GM18873 (cell line): ENCODE data around the gene PSMB3.
"Not testable (repeated sequence)": the region's sequence is repeated elsewhere in the genome, so short reads cannot be mapped to it uniquely, and the experiment has no call there.

ENCODE experiments used
- ATAC-seq: cut with Tn5 transposase; IDR thresholded peaks from one replicate; pipeline ENCODE4 v1.9.1; 2021; ENCODE audit warnings: mild to moderate bottlenecking, moderate library complexity, moderate number of reproducible peaks; ENCODE audit not compliant: unreplicated experiment, low FRiP score

Gene PSMB3

DNA sequence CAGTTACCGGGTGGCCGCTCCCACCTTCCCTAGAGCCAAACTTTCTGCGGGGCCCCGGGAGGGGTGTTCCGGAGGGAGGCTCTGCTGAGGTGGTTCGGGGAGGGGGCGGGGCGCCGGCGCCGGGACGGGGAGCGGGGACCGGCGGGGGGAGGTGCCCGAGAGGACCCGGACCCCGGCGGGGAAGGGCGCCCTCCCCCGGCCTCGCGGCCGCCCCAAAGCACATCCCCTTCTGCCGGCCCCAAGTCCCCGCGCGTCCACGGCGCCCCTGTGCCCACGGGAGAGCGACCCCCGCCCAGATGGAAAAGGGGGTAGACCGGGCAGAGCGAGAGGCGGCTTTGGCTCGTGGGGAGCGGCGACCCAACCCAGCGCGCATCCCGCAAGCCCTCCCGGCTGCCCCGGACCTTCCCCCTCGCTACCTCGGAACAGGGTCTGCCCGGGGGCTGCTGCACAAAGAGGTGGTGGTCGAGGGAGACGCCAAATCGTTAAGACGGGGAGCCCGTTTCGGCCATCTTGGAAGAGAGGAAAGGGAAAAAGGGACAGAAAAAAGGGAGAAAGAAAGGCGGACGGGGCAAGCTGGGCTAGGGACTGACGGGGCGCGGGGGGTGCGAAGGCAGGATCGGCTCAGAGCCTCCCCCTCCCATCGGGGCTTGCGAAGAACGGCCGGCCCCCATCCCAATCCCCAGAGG is 4.9 kb upstream of the PSMB3 start:
- ATAC-seq: no peak

GRCh38 chr17:38748149-38748891 is 4.2 kb upstream of the PSMB3 start, which contains the start of gene PCGF2:
PCGF2 (minus strand) TSS chr17:38748336; CDS start chr17:38740402, 7,934 bp downstream.
- no peak for ATAC-seq

DNA sequence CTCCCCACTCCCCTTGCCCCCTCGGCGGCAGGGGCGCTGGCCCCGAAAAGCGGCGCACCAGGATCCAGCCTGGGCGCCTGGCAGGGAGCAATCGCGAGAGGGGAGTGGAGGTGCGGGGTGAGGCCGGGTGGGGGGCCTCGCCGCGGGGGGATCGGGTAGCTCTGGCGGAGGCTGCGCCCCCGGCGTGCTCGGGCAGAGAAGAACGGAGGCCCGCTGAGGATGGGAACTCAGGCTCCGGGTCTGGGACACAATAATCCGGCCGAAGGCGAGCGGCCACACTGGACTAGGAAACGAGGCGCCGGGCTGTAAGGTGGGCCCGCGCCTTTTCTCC is 3.7 kb upstream of the PSMB3 start:
- ATAC-seq: no peak

DNA sequence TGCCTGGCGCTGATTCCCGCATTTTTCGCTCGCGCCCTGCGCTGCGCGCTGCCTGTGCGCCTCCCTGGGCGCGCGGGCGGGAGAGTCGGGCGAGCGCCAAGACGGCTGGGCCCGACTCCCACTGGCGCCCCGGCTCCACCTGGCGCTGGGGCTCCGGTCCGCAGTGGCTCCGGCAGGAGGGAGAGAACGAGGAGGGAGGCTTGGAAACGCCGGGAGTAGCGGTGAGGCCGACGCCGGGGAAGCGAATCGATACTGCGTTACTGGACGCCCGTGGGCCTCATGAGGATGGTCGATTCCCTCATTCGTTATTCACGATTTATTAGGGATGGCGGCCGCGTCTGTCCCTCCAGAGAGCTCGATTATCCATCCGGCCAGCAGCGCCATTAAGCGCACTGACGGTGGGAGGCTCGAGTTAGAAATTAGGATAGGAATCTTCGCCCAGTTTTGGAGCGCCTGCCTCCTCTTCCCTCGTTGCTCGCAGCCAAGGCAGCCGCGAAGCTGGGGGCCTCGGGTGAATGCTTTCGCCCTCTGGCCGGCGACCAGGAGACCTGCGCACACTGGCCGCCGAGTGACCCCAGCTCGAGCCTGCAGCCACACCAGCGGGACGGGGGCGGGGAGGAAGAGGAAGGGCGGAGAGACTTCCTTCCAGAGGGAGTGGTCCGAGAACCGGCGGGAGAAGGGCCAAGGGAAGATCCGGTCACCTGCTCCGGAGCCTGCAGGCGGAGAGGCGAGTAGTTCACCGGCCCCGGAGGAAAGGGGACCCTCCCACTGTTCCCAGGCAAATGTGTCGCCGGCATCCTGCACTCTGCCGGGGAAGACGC is 3.1 kb upstream of the PSMB3 start:
- ATAC-seq: no peak

DNA sequence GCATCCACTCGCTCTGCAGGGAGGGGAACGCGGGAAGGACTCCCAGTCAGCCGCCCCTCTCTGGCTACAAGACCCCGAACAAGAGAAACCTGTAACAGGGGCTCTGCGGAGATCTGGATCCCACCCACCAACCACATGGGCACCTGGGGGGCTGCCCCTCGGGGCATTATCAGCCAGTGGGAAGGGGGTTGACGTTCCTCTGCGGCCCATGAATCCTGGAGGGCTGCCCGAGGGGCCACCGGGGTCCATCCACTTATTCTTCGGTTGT is 2.6 kb upstream of the PSMB3 start:
- no peak for ATAC-seq

DNA sequence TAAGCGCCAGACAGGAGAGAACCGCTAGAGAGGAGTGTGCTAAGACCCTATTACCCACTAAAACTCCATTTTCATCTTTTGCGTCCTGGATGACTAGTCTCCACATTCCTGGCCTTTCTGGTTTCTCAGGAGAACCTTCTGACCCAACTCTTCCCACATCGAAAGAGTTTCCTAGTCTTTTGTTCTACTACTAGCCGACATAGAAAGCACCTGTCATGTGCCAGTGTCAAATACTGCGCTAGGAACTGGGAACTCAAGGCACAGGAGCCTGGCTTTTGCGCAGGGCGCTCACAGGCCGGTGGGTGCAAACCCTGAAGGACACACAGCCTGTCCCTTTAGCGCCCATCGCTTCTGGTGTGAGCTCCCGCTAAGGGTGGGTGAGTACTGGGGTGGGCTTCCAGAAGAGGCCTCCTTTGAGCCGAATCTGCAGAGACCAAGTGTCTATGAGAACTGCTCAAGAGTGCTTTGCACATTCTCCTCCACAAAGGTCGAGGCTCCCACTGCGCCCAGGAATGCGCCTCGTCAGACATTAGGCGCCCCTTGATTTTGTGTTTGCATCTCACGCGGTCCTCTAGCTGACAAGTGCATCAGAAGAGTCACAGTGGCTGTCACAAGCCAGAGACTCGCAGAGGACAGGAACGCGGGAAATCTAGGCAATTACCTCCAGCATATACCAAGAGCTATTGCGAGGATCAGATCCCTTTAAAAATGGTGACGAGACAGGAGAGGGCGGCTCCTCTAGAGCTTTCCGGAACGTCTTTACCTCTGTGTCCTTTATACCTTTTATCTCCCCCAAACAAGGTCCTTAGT is 2.0 kb upstream of the PSMB3 start:
- ATAC-seq: no peak

GRCh38 chr17:38751144-38751807 is 1.3 kb upstream of the PSMB3 start:
- ATAC-seq: no peak

DNA sequence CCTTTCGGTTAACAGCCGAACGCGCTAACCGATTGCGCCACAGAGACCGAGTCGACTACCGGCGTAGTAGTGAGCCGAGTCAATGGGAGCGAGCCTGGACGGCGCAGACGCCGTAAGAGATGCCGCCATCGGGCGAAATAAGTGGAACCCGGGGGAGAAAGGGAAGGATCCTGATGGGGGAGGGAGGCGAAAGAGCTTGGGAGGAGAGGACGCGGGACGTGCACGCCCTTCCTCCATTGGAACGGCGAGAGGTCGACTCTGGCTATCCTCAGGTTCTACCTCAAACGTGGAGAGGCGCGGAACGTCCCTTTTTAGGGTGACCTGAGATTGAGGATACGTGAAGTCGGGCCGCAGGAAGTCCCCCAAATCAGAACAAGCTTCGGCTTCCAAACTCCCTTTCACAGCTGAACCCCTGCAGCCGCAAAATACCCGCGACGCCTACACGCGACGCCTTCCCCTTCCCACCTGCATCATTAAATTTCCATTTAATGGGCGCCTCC is 683 bp upstream of the PSMB3 start:
- ATAC-seq: peak; percentile 4

GRCh38 chr17:38753071-38753506 is 548 bp downstream of the PSMB3 start:
- ATAC-seq: no peak

- no peak for ATAC-seq
These were observed 9.1 kb downstream of the PSMB3 start for GRCh38 chr17:38761612-38762011.

GRCh38 chr17:38762231-38762630 is 9.7 kb downstream of the PSMB3 start:
- no peak for ATAC-seq

GRCh38 chr17:38766341-38766740 is 13.8 kb downstream of the PSMB3 start:
- ATAC-seq: no peak

DNA sequence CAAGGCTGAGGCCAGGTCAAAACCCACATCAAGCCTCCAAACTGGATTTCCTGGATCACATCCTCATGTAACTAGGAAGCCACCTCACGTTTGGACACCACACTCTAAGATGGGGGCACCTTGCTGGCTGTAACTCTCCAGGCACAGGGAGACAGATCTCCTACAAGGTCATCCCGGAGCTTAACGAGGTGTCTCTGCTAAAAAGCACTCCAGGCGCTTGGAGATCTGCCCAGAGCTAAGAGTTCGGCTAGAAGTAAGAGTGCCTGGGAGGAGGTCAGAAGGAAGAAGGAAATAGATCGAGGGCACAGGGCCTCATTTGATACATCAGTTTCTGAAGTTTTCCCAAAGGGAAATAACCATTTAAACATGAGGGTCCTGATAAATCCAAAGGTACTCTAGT is 15.9 kb downstream of the PSMB3 start:
- no peak for ATAC-seq

- ATAC-seq: no peak
These were observed 20.7 kb downstream of the PSMB3 start for GRCh38 chr17:38773258-38773657.

GRCh38 chr17:38777641-38778250 is 25.2 kb downstream of the PSMB3 start:
- ATAC-seq: no peak

GRCh38 chr17:38779965-38780752 is 27.6 kb downstream of the PSMB3 start:
- no peak for ATAC-seq

DNA sequence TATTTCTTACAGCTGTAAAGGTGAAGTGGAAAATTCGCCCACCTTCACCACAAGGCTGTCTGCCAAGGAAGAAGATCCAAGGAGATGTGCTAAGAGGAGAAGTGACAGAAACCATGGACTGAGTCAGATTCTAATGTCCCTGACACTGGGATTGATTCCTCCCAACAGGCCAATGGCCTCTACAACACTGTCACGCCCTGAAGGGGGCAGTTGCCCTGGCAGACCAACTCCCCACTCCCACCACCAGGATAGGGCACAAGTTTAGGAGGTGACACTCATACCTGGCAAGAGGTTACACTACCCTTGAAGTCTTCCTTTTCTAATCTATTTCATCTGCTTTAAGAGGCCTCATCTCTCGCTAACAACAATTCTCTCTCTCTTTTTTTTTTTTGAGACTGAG is 30.7 kb downstream of the PSMB3 start:
- ATAC-seq: no peak

- no peak for ATAC-seq
These were observed 33.8 kb downstream of the PSMB3 start for GRCh38 chr17:38786372-38786771.

DNA sequence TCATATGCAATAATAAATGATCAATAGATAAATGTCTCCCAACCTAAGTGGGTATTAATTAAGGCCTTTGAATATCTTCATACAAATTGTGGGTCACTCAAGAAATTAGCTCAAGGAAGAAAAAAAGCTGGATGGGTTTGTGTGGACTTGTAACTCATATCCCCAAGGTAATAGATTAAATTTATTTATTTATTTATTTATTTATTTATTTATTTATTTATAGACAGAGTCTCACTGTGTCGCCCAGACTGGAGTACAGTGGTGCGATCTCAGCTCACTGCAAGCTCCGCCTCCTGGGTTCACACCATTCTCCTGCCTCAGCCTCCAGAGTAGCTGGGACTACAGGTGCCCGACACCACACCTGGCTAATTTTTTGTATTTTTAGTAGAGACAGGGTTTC is 35.5 kb downstream of the PSMB3 start:
- ATAC-seq: not testable (repeated sequence)
